Inferior parietal cortex (tissue), 1 donor: ENCODE results near the gene DTL.

Experiments
- DNase-seq: peaks from one replicate; pipeline ENCODE4 v3.0.0-alpha.2; 2016; ENCODE audit errors: extremely low spot score

The DTL gene

DNA sequence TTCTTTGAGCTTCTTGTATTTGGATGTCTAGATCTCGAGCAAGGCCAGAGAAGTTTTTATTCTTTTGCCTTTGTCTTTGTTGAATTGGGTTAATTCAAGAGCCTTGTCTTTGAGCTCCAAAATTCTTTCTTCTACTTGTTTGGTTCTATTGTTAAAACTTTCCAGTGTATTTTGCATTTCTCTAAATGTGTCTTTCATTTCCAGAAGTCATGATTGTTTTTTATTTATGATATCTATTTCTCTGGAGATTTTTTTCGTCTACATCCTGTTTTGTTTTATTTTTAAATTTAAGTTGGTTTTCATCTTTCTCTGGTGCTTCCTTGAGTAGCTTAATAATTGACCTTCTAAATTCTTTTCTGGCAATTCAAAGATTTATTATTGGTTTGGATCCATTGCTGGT is 61.8 kb downstream of the DTL start:
- no peak for DNase-seq

DNA sequence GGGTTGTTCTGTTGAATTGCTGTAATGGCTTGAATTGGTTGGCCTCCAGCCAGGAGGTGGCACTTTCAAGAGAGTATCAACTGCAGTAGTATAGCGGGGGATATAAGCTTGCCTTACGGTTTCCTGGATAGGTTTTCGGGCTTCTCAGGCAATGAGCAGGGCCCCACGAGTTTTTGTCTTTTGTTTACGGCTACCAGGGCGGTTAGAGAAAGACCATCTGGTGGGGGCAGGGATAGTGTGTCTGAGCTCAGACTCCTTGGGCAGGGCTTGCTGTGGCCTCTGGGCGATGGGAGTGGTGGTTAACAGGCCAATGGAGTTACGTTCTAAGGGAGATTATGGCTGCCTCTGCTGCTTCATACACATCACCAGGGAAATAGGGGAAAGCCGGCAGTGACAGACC is 62.8 kb downstream of the DTL start:
- DNase-seq: no peak

DNA sequence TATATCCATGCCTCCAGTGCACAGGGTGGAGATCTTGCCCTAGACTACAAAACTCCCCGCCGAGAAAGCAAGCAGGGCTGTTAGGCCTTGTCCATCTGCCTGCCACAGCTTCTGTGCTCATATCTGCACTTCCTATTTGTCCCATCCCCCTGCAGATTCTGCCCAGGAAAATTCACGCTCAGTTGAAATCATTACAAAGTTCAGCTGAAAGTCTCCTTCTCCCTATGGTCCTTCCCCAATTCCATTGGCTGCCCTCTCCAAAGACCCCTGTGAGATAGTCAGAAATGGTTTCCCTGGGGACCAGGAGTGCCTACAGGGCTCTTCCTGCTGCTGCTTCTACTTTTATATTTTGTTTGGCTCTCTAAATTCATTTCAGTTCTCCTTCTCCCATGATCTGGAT is 63.2 kb downstream of the DTL start:
- DNase-seq: no peak

DNA sequence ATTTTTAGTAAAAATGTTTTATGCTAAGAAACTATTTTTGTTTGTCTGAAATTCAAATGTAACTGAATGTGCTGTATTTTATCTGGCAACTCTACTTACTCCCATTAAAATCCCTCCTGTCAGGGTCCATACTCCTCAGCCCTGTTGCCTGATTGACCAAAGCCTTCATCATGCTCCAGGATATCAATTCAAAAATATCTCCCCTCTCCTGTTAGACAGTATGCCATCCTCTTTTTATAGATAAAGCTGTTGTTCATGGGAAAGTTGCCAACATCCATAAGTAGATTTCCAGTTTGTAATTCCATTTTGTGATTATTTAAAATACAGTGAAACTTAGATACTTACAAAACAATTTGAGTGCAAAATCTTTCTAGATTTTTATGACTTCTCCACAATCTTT is 65.7 kb downstream of the DTL start:
- no peak for DNase-seq

DNA sequence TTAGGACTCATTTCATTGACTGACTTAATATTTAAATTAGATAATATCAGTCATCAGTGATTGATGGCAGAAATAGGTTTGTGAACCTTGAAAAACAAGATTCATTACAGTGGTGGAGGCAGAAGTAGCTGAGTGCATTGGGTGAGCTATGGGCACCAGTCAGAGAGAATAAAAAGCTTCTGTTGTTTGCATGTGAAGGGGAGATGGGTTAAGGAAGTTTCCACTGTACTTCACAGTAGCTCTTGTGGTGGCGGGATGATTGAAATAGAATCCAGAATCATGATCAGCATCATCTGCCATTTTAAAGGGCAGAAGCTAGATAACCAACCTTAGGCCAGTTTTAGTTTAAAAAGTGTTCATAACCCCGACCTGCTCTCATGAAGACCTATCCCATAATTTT is 66.2 kb downstream of the DTL start:
- DNase-seq: no peak

DNA sequence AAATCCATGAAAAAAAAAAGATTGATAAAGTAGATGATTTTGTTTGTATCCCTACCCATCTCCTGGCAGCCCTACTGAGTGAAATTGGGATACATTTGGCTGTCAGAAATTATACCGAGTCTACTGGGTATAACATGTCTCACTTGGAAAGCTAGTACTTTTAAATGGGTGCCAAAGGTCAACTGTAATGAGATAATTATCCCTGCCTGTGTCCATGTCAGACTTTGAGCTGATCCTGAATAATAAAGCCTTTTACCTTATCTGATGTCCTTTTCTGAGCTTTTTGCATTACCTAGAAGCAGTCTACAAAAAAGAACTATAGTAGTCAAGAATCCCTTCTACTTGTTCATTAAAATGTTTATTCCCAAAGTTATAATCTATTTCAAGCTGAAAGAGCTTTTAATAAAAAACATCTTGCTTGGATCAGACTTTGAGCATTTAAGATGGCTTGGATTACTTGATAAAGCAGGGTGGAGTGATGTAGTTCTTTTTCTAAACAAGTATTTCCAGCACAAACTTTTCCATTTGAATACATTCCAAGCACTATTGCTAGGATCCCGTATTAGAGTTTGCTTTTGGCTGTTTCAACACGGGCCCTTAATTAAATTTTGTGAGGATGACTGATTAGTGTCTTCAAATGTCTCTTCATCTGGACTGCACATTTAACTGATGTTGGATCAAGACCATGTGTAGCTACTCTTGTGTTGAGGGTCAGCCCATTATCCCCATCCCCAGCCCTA is 69.2 kb downstream of the DTL start:
- DNase-seq: no peak

DNA sequence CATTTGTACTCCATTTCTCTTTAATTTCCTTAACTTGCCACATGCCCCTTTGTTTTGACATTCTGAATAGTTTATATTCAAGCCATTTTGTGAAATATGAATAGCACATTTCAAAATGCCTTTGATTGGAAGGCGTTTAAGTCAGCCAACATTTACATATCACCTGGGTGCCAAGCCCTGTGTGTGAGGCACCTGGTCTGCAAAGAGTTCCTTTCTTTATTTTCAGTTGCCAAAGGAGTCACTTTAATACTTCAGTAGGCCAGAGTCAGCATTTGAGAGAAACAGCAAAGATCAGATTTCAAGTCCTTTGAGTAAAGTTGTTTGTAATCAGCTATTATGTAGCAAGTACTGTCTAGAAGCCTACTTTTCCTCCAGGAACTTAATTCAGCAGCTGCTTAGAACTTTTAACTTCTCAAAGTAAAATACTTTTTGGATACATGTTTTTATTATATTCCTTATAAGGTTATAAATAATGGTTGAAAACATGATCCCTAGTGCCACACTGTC is 70.8 kb downstream of the DTL start:
- no peak for DNase-seq

DNA sequence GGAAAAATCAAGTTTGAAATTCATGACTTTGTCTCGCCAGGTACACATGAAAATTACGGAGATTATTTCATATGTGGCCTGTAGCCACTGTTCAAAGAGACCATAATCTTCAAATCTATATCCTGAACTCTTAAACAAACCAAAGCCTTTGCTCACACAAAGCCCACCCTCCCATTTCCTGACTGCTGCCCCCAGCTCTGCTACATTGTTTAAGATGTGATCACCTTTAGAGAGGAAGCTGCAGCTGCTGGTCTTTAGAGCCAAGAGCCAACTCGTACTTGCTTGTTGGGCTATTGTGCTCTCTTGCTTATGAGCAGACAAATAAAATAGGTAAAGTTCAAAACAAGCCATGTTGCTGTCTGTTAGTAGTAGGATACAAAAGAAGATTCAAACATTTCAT is 71.9 kb downstream of the DTL start:
- DNase-seq: no peak

DNA sequence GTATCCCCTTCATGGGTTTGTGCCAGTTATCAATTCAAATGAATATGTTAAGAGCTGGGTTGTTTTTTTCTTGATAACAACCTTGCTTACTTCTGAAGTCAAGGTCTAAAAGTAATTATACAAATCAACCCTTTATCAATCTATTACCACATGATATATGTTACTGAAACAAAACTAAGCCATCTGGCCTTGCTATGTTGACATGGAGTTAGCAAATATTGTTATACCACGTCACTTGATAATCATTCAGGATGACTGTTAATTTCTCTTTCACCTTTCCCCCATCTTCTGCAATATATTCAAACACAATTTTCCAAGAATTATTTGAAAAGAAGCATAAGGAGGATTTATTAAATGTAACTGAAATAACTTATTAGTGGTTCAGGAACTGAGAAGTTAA is 72.6 kb downstream of the DTL start:
- no peak for DNase-seq

DNA sequence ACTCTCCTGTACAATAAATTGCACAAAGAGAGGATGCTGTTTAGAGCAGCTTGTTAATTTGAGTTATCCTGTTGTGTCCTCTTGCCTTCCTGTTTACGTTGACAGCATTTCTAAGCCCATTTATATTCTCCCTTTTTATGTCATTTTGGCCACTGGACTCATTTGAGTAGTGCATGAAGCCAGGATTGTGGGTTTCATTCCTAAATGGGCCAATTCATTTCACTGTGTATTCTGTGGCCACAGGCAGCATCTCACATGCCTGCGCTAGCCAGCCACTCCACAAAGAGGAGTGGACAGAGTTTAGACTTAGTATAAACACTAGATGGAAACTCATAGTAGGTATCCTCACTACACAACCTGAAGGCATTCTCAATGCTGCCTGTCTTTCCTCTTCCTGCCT is 73.4 kb downstream of the DTL start:
- no peak for DNase-seq

DNA sequence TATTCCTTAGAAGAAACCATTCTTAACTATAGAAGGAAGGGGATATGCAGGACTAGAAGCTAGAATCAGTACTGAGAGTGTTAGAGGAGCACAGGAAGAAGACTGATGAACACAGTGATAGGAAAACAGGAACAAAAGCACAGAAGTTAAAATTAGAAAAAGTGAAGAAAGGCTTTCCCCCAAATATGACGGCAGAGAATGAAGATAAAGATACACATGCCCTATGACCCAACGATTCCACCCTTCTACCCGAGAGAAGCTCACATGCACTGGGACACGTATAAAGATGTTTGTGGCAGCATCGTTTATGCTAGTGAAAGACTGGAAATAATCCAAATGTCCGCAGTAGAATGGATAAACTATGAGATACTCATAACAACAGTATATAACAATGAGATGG is 74.2 kb downstream of the DTL start:
- DNase-seq: no peak

DNA sequence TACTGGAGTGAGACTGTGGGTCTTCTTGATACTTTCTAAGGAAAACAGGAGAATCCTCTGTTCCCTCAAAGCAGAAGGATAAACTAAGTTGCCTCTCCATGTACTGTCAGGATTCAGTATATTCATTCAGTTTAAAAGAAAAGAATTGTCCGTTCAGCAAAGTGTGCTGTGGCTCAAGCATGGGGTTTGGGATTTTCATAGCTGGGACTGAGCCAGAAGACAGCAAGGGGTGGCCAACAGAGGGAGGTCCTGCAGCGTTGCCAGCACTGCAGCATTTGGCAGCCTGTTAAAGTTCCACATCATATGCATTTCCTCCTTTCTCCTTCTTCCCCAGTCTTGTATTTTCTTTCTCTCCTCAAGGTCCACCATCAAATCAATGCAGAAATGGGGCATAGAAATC is 75.1 kb downstream of the DTL start:
- no peak for DNase-seq

DNA sequence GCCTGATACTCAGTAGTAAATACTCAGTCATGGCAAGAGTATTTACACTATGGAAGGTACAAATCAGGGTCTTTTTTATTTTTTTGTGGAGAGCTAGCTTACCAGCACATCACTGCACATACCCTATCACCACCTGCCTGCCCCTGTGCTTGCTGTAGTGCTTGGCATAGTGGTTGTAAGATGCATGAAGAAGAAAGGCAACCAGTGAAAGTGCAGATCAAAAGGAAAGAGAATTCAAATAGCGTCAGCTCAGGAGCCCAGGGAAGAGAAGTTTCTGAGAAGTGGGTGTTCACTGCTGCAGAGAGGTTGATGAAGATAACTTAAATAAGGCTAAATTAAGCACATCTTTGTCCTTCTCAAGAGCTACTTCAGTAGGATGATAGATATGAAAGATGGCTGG is 76.0 kb downstream of the DTL start:
- no peak for DNase-seq

DNA sequence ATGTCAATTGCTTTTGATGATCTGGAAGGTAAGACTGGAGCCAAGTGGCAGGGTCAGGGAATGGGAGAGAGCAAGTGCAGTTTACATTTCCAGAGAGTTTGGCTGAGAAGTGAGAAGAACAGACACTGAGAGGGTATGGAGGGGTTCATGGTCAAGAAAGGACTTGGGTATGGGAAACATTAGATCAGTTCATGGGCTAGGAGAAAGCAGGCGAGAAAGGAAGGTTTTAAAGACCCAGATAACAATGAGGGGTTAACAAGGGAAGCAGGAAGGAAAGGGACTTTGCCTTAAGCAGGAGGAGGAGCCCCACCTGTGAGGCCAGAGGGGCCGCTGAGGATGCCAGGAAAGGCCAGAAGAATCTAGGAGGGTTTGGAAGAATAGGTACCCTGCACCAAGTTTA is 78.2 kb downstream of the DTL start:
- no peak for DNase-seq

DNA sequence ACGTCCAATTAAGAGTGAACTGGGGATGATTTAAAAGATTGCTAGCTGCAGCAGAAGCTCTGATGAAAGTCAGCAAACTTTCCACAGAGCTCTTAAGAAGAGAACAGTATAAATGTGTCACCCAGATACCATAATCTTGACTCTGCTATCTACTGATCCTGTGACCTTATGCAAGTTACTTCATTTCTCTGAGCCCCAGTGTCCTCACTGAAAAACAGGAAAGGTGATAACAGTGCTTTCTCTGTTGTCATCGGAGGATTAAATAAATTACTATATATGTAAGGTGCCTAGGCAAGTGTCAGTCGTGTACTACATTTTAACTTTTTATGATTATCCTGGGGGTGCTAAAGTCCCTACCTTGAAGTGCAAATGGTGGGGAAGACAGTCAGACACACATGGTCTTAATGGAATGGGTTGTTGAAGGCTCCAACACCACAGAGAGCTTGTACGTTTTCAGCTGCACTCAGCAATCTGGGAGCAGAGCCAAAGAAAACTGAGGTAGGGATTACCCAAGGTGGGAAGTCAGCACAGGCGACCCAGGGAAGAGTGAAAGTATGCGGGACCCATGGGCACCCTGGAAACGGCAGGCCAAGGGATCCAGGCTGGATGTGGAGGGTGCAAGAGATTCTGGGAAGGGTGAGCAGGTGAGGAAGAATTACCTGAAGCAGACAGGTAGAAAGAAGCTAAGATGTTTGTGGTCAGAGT is 82.8 kb downstream of the DTL start:
- DNase-seq: no peak

DNA sequence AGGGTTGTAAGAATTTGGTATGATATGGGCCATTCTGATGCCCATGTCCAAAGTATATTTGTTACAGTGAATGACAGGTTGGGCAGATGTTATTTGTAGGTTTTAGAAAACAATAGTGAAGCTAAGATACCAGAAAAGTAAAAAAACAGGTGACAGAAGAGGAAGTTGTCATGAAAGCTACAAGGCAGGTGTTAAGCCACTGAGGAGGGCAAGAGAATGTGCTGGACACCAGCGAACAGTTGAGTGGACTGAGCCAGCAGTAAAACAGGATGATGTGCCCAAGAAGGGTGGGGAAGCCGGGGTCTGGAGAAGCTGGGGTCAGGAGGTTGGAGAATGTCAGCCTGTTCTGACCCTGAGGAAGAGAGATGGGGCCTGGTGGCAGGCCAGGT is 83.3 kb downstream of the DTL start:
- DNase-seq: no peak

DNA sequence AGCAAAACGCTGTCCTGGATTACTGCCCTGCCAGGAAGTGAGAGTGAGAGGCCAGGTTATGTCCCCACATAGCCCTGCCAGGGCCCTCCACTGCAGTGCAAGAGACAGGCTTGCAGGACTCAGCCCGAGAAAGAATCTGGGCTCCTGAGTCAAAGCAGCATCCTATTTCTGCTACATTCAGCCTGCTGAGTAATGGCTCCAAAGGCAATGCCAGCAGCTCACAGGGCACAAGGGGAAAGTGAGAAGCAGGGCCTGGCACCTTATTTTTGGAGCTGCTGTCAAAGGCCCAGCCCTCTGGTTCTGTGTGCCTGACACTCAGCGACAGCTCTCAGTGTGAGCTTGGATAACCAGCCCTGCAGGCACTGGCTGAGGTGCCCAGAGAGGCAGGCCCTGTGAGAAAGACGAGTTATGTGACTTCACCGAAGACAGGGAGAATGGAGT is 83.9 kb downstream of the DTL start:
- no peak for DNase-seq

DNA sequence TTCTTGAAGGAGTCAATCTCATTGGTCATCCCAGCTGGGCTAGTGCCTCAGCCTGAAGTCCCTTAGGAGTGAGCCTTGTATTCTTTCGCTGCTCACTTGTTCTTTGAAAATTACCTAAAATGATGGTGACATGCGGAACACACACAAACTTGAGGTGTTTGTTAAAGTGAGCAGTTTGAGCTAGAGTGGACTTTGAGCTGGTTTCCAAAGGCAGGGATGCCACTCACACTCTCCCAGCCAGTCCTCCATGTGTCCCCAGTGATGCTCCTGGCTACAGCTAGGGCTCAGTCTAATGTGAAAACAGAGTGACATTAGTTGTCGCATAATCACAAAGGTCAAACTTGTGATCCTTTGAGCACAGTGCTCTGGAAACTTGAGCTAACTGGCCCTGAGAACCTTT is 84.3 kb downstream of the DTL start:
- no peak for DNase-seq

DNA sequence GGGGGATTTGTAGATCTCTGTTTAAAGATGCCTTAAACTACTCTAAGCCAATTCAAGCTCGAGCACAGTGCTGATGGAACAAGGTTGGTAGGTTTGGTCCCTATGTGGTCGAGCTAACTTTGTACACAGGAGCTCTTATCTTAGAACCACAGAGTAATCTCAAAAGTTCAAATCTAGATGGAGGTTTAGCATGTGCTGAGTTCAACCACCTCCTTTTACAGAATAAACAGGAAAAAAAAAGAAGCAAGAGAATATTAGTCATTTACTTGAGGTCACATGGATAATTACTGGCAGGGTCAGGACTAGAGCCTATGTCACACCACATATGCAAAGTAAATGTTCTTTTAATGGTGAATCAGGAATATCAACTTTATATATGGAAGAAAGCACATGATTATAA is 86.2 kb downstream of the DTL start:
- DNase-seq: no peak

DNA sequence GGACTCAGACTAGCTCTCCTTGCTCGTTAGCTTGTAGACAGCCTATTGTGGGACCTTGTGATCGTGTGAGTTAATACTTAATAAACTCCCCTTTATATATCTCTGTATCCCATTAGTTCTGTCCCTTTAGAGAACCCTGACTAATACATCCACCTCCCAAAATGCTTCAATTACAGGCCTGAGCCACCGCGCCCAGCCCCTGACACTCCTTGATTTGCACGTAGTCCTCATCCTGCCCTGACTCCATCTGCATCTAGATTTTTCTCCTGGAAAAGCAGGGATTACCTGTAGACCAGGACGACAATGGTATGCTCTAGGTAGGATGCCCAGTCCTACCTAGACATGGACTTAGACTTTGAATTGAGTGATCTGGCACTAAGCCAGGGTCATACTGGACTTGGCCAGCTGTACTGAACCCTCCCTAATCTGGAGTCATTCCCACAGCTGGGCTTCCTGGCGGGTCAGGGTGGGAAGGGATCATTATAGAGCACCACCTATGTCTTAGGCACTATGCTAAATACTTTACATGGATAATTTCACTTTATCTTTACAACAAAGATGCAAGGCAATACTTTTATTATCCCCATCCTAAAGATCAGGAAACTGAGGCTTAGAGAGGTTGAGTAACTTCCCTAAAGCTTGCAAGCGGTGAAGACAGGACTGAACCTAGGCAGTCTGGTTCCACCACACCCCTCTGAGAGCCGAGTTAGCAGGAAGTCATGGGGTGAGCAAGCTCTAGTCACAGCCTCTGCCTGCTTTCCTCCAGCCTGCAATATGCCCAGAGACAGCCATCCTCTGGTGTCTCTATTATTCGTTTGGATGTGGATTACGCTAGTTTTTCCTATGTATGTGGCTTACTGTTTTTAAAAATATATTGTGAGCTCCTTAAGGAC is 89.4 kb downstream of the DTL start:
- no peak for DNase-seq

DNA sequence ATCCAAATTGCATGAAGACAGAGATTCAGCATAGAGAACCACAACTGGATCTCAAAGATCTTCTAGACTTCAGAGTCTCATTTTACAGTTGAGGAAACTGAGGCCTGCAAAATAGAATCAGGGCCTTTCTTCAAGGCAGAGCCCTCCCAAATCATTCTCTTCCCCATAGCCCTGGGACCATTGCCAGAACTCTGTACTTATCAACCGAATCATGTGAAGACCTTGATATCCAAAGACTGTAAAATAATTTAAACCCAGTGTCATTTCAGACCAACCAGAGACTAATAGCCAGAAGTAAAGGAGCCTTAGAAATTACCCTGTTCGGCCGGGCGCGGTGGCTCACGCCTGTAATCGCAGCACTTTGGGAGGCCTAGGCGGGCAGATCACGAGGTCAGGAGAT is 90.1 kb downstream of the DTL start:
- no peak for DNase-seq

DNA sequence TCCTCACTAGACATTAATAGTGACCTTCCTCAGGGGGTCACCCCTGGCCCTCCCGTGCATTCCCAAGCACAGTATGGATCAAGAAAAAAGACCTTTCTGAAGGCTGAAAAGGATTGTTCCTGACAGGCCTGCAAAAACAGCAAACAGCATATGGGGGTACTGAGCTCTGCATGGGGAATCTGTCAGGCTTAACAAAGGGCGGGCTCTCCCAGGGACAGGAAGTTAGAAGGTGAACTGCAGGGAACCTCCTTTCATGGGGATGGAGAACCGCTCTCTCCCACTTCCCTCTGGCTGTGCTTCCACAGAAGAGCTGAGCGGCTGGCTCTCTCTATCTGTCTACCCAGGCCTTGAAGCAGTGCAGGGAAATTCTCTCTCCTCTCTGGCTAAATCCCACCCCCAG is 91.7 kb downstream of the DTL start:
- no peak for DNase-seq

DNA sequence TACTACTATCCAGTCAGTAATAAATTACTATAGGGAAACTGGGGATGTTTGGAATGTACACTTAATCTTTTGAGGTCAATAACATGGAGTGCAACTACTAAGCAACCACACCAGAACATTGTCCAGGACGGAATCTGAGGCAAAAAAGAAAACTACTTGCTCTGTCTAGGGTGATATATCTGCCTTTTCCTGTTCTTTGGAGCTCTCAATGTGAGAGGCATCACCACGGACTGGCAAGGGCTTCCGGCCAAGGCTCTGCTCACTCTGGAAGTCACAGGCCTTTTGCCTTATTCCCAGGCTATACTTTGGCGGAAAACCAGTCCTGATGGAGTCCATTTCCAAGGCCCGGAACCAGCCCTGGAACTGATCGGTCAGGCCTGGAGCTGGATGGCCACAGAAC is 94.2 kb downstream of the DTL start:
- DNase-seq: no peak
